Heart left ventricle (tissue), 13 donors: ENCODE data around the gene DDX54.

Source experiments
- CTCF ChIP-seq, 12 donors: fragments of 200-600 bp; sonication (generic) in 4 of 12; IDR thresholded peaks; one replicate each; pipeline versions ENCODE4 v1.5.0 to v1.8.0; 2018 to 2022; ENCODE audit warnings: antibody characterized with exemption in 12 of 12, mild to moderate bottlenecking in 5 of 12
- POLR2A ChIP-seq, 2 donors: fragments of 450-650 bp; IDR thresholded peaks; one replicate each; pipeline ENCODE4 v1.6.1; 2017; ENCODE audit warnings: antibody characterized with exemption in 2 of 2, mild to moderate bottlenecking in 2 of 2, moderate library complexity in 2 of 2
- donor health status: ischemic (EF 13 %, LVEDD 7.1; RV severe dilation, severe dysfunction).
- donor health status: DM: no; HTN: yes; CAD: no.
- donor health status: DM: no; HTN: no; CAD: no.
- donor health status: ischemic (EF 25% LVEDD 6.9; RV normal size, moderate dysfunction).
- donor health status: ischemic (EF 25% LVEDD 5.7; RV mildly dilated, moderate dysfunction).
- donor health status: ischemic (EF 35%, LVEDD 5.7; RV mildly dilated, moderate dysfunction).
- donor health status: nonischemic (EF 11% LVEDD 7.7; RV severe dilation, severe dysfunction).
- donor health status: DM: yes; HTN: yes; CAD: no.
- donor health status: PGD.
- donor health status: ischemic (EF 29% LVEDD 5.4; RV normal size, mild dysfunction).
- donor health status: nonischemic (EF 23%, LVEDD 6.1; RV moderate dilation, normal function).

- TF ChIP-seq CTCF (IDR thresholded peaks at IDR 0.05) (no peak), POLR2A (IDR thresholded peaks at IDR 0.05) (no peak)
Measured at GRCh38 chr12:113136990-113137511, 48.2 kb downstream of the DDX54 start.
